Measurements from ENCODE around the gene PRSS22. TPM values are rescaled to one million over a fixed set of nuclear protein-coding genes. Genes with fewer than 3 reads are reported as not detected.

The PRSS22 gene
- total and polyA plus RNA-seq, 10 of the 15 experiments (the other 5 are each of a cell fraction or from before 2014, with no cell fraction given) = not detected

GRCh38 chr16:2867987-2868789 lies 10.2 kb upstream of the PRSS22 start (continued):
- TF ChIP-seq SUPT20H (IDR thresholded peaks at IDR 0.05; ENCODE audit: borderline replicate concordance, control insufficient read depth, low read depth, low read length) (no peak), YBX1 (IDR thresholded peaks at IDR 0.05) (no peak), MYB (IDR thresholded peaks at IDR 0.05; ENCODE audit: borderline replicate concordance, low read depth, low read length) (no peak), BCL3 (IDR thresholded peaks at IDR 0.05; ENCODE audit: borderline replicate concordance, insufficient read depth, low read depth, low read length, poor library complexity, severe bottlenecking) (no peak), CHD4 (IDR thresholded peaks at IDR 0.05) (no peak), ZNF217 (IDR thresholded peaks at IDR 0.05) (peak; percentile 72; the same call in 1 of the 2 replicates), CBFB (IDR thresholded peaks at IDR 0.05; ENCODE audit: low read depth) (peak; percentile 80), E2F4 (IDR thresholded peaks at IDR 0.05; ENCODE audit: low read depth, low read length) (no peak), USF1 (IDR thresholded peaks at IDR 0.05; ENCODE audit: borderline replicate concordance, extremely low read length, insufficient read depth, low read depth, low read length) (no peak), CUX1 (IDR thresholded peaks at IDR 0.05; ENCODE audit: insufficient replicate concordance, low read depth, low read length) (no peak), HCFC1 (IDR thresholded peaks at IDR 0.05; ENCODE audit: low read length) (peak; percentile 61), PAX5 (IDR thresholded peaks at IDR 0.05; ENCODE audit: borderline replicate concordance, low read depth, low read length) (no peak), TCF7 (IDR thresholded peaks at IDR 0.05; ENCODE audit: borderline replicate concordance) (peak; percentile 49; the same call in 1 of the 2 replicates), ETV6 (conservative IDR thresholded peaks at IDR 0.05 in 1 of 2, IDR thresholded peaks at IDR 0.05 in 1 of 2; ENCODE audit: borderline replicate concordance in 1 of 2, low read depth in 1 of 2) (peak in 1 of 2 experiments; percentile 18; a peak in 1 of 4 replicates), FOXM1 (IDR thresholded peaks at IDR 0.05; ENCODE audit: low read depth, low read length) (no peak), SREBF1 (IDR thresholded peaks at IDR 0.05; ENCODE audit: low read length) (no peak), GATAD2B (conservative IDR thresholded peaks at IDR 0.05; ENCODE audit: low read depth) (peak; percentile 95), ZNF24 (IDR thresholded peaks at IDR 0.05) (no peak), PAX8 (IDR thresholded peaks at IDR 0.05) (no peak), ZSCAN29 (IDR thresholded peaks at IDR 0.05) (peak; percentile 26; the same call in 1 of the 2 replicates), ASH2L (IDR thresholded peaks at IDR 0.05; ENCODE audit: borderline replicate concordance, low read depth) (no peak)

All from GM12878 (cell line).